ENCODE results near the gene OXTR. TPM values are rescaled to one million over a fixed set of nuclear protein-coding genes. Genes with fewer than 3 reads are reported as not detected.

The OXTR gene
- total RNA-seq, 1 experiment from 2014 or later, result 3.4 TPM

GRCh38 chr3:8737301-8737700 is 32.1 kb downstream of the OXTR start:
- TF ChIP-seq CTCF (IDR thresholded peaks at IDR 0.05; ENCODE audit: unreplicated experiment), result no peak
- H3K27ac Mint-ChIP-seq (ENCODE audit: unreplicated experiment), result no peak overlapping the region
- H3K9me3 Mint-ChIP-seq (ENCODE audit: low read depth, unreplicated experiment), result no peaks in the 10 kb centered on the region
- intact Hi-C loops (cut with micrococcal nuclease; ENCODE audit: unreplicated experiment), result no loop called here
- peaks cover 6% of the 10 kb centered on the region for H3K36me3 Mint-ChIP-seq (ENCODE audit: insufficient read depth, unreplicated experiment)
- no peaks in the 10 kb centered on the region for H3K27me3 Mint-ChIP-seq (ENCODE audit: unreplicated experiment)
- H3K4me1 Mint-ChIP-seq (ENCODE audit: low read depth, unreplicated experiment), result peaks cover 25% of the 10 kb centered on the region
- no TSS peak for BruUV-seq (replicated peaks)
- no peak for DNase-seq
- H3K4me3 Mint-ChIP-seq (ENCODE audit: low read depth, unreplicated experiment), result no peak overlapping the region
- CTCF ChIA-PET, result interaction anchor here (1.4 kb wide), 1 partner anchor 32 kb away, joined by 3 read pairs; the partner anchor contains the start of gene OXTR

GRCh38 chr3:8736436-8736835 is 33.0 kb downstream of the OXTR start:
- CTCF ChIA-PET, result no interaction called here
- intact Hi-C loops (cut with micrococcal nuclease; ENCODE audit: unreplicated experiment), result no loop called here
- H3K4me3 Mint-ChIP-seq (ENCODE audit: low read depth, unreplicated experiment), result no peak overlapping the region
- no peak overlapping the region for H3K27ac Mint-ChIP-seq (ENCODE audit: unreplicated experiment)
- H3K9me3 Mint-ChIP-seq (ENCODE audit: low read depth, unreplicated experiment), result no peaks in the 10 kb centered on the region
- no TSS peak for BruUV-seq (replicated peaks)
- no peak for TF ChIP-seq CTCF (IDR thresholded peaks at IDR 0.05; ENCODE audit: unreplicated experiment)
- H3K36me3 Mint-ChIP-seq (ENCODE audit: insufficient read depth, unreplicated experiment), result peaks cover 6% of the 10 kb centered on the region
- DNase-seq, result no peak
- H3K4me1 Mint-ChIP-seq (ENCODE audit: low read depth, unreplicated experiment), result peaks cover 17% of the 10 kb centered on the region
- no peaks in the 10 kb centered on the region for H3K27me3 Mint-ChIP-seq (ENCODE audit: unreplicated experiment)

GRCh38 chr3:8734908-8735307 is 34.5 kb downstream of the OXTR start:
- H3K4me1 Mint-ChIP-seq (ENCODE audit: low read depth, unreplicated experiment), result peaks cover 3% of the 10 kb centered on the region
- no peak overlapping the region for H3K27ac Mint-ChIP-seq (ENCODE audit: unreplicated experiment)
- no TSS peak for BruUV-seq (replicated peaks)
- TF ChIP-seq CTCF (IDR thresholded peaks at IDR 0.05; ENCODE audit: unreplicated experiment), result no peak
- H3K36me3 Mint-ChIP-seq (ENCODE audit: insufficient read depth, unreplicated experiment), result peaks cover 6% of the 10 kb centered on the region
- DNase-seq, result no peak
- H3K9me3 Mint-ChIP-seq (ENCODE audit: low read depth, unreplicated experiment), result no peaks in the 10 kb centered on the region
- peaks cover 15% of the 10 kb centered on the region for H3K27me3 Mint-ChIP-seq (ENCODE audit: unreplicated experiment)
- intact Hi-C loops (cut with micrococcal nuclease; ENCODE audit: unreplicated experiment), result no loop called here
- CTCF ChIA-PET, result no interaction called here
- no peak overlapping the region for H3K4me3 Mint-ChIP-seq (ENCODE audit: low read depth, unreplicated experiment)

- CTCF ChIA-PET, result no interaction called here
- no peak overlapping the region for H3K27ac Mint-ChIP-seq (ENCODE audit: unreplicated experiment)
- no peak for TF ChIP-seq CTCF (IDR thresholded peaks at IDR 0.05; ENCODE audit: unreplicated experiment)
- no TSS peak for BruUV-seq (replicated peaks)
- H3K4me1 Mint-ChIP-seq (ENCODE audit: low read depth, unreplicated experiment), result no peaks in the 10 kb centered on the region
- peaks cover 21% of the 10 kb centered on the region for H3K27me3 Mint-ChIP-seq (ENCODE audit: unreplicated experiment)
- intact Hi-C loops (cut with micrococcal nuclease; ENCODE audit: unreplicated experiment), result no loop called here
- H3K4me3 Mint-ChIP-seq (ENCODE audit: low read depth, unreplicated experiment), result no peak overlapping the region
- peaks cover 6% of the 10 kb centered on the region for H3K36me3 Mint-ChIP-seq (ENCODE audit: insufficient read depth, unreplicated experiment)
- DNase-seq, result no peak
- H3K9me3 Mint-ChIP-seq (ENCODE audit: low read depth, unreplicated experiment), result no peaks in the 10 kb centered on the region
These were observed 35.1 kb downstream of the OXTR start for GRCh38 chr3:8734137-8734878.

Data from Calu3 (cell line).